ENCODE results near the gene CADPS2.

- TF ChIP-seq CTCF (IDR thresholded peaks at IDR 0.05; ENCODE audit: insufficient read depth, low read length), result no peak
- no peak for TF ChIP-seq POLR2AphosphoS5 (IDR thresholded peaks at IDR 0.05; ENCODE audit: low read depth)
- no peak for TF ChIP-seq REST (IDR thresholded peaks at IDR 0.05; ENCODE audit: insufficient replicate concordance, low read depth)
- TF ChIP-seq GABPA (IDR thresholded peaks at IDR 0.05; ENCODE audit: low read depth), result no peak
- no peak for TF ChIP-seq SPI1 (IDR thresholded peaks at IDR 0.05; ENCODE audit: borderline replicate concordance, low read depth)
Observed at GRCh38 chr7:122629412-122629953, 256.8 kb downstream of the CADPS2 start.

Measured in HL-60 (cell line).